Measurements from ENCODE around the gene CTNNA3. TPM values are rescaled to one million over a fixed set of nuclear protein-coding genes. Genes with fewer than 3 reads are reported as not detected.

CTNNA3 gene
- total and polyA plus RNA-seq, 9 donors, result 4.1 to 18.8 (median 6.3) TPM

DNA sequence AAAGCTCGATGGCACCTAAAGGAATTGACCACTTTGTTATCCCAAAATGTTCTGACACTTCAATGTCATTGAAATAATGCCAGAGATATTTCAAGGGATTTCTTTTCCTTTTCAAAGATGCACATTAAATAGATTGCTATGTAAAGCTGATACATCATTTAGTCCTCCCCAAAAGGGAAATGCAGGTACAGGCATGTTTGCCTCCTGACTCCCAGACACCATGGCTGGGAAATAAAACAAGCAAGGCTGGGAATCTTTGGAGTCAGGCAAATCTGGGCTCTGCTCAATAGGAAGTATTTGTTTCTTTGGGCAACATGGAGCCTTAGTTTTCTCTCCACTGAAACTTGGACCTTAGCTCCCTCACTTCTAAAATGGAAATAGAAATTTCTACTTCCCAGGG, 1000.9 kb downstream of the CTNNA3 start:
- Histone ChIP-seq H3K4me1 (ENCODE audit: control insufficient read depth, insufficient read depth, low read length) (no peaks in the 10 kb centered on the region), H3K9me3 (replicated peaks; ENCODE audit: control insufficient read depth, low read depth, low read length) (no peaks in the 10 kb centered on the region), H3K36me3 (ENCODE audit: control insufficient read depth, insufficient read depth, low read length) (no peaks in the 10 kb centered on the region), H3K27ac (ENCODE audit: low read length) (no peak overlapping the region), H3K27me3 (ENCODE audit: control insufficient read depth, insufficient read depth, low read length) (no peaks in the 10 kb centered on the region), H3K4me3 (ENCODE audit: low read length) (no peak overlapping the region)
- DNase-seq, result no peak
- whole genome bisulfite sequencing (ENCODE audit: insufficient coverage), result no CpG with 5 or more reads among the region's 1 CpG

GRCh38 chr10:66684581-66684980, 1011.4 kb downstream of the CTNNA3 start:
- Histone ChIP-seq H3K27me3 (ENCODE audit: control insufficient read depth, insufficient read depth, low read length) (no peaks in the 10 kb centered on the region), H3K27ac (ENCODE audit: low read length) (no peak overlapping the region), H3K4me1 (ENCODE audit: control insufficient read depth, insufficient read depth, low read length) (no peaks in the 10 kb centered on the region), H3K4me3 (ENCODE audit: low read length) (no peak overlapping the region), H3K36me3 (ENCODE audit: control insufficient read depth, insufficient read depth, low read length) (no peaks in the 10 kb centered on the region), H3K9me3 (replicated peaks; ENCODE audit: control insufficient read depth, low read depth, low read length) (no peaks in the 10 kb centered on the region)
- DNase-seq, result peak; percentile 67
- WGBS (ENCODE audit: insufficient coverage), result no CpG with 5 or more reads among the region's 3 CpGs

DNA sequence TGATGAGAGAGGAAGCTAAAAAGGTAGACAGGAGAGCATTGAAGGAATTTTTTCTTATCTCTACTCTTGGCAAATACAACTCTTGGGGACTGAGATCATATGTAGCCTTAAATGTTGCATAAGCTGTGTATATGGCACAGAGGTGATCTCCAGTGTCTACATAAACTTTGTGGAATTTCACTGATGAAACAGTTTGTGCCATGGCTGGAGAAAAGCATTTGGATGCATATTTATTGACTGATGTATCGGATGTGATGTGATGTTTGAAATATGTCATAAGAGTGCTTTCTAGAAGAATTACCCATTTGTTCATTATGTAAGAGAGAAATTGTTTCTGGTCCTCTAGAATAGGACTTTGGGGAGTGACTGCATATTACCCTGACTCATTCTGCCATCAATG, 1015.1 kb downstream of the CTNNA3 start:
- no peak overlapping the region for H3K4me3 ChIP-seq (ENCODE audit: low read length)
- no peaks in the 10 kb centered on the region for H3K27me3 ChIP-seq (ENCODE audit: control insufficient read depth, insufficient read depth, low read length)
- no CpG with 5 or more reads among the region's 1 CpG for WGBS (ENCODE audit: insufficient coverage)
- no peak overlapping the region for H3K27ac ChIP-seq (ENCODE audit: low read length)
- no peaks in the 10 kb centered on the region for H3K36me3 ChIP-seq (ENCODE audit: control insufficient read depth, insufficient read depth, low read length)
- no peaks in the 10 kb centered on the region for H3K9me3 ChIP-seq (replicated peaks; ENCODE audit: control insufficient read depth, low read depth, low read length)
- no peak for DNase-seq
- H3K4me1 ChIP-seq (ENCODE audit: control insufficient read depth, insufficient read depth, low read length), result no peaks in the 10 kb centered on the region

DNA sequence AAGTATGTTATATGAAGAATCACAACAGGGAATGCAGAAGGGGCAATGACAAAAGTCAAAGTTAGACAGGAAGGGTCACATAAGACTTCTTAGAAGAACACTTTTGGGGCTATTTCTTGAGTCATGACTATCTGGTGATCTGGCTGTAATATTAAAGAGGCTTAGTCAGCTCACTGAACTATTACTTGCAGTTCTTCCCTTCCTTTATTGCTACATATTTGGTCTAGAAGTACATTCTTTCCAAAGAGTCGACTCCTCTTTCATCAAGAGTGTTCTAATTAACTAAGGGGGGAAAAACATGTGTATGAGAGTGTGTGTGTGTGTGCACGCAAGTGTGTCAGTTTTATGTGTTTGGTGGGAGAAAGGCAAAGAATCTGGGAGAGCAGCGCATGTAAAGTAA, 1017.5 kb downstream of the CTNNA3 start:
- H3K27ac ChIP-seq (ENCODE audit: low read length), result no peak overlapping the region
- 89% methylated on average over 2 of the region's 3 CpGs for WGBS (ENCODE audit: insufficient coverage)
- DNase-seq, result no peak
- no peaks in the 10 kb centered on the region for H3K27me3 ChIP-seq (ENCODE audit: control insufficient read depth, insufficient read depth, low read length)
- no peaks in the 10 kb centered on the region for H3K4me1 ChIP-seq (ENCODE audit: control insufficient read depth, insufficient read depth, low read length)
- H3K9me3 ChIP-seq (replicated peaks; ENCODE audit: control insufficient read depth, low read depth, low read length), result no peaks in the 10 kb centered on the region
- H3K36me3 ChIP-seq (ENCODE audit: control insufficient read depth, insufficient read depth, low read length), result no peaks in the 10 kb centered on the region
- H3K4me3 ChIP-seq (ENCODE audit: low read length), result no peak overlapping the region

DNA sequence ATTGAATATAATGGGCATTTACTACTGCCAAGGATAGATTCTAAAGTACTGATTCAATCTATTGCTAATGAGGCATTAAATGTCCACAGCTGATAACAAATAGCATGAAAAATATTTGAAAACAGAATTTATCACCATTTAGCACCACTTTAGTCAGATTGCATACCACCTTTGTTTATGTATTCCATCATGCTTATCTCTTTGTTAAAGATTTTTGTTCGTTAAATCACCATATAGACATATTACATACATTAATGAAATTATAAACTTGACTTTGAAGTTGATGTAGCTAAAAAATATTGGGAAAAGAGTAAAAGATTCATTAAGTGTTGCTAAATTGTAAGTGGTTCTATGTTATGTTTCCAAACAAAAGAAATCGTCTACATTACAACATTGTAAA, 1022.9 kb downstream of the CTNNA3 start:
- no peaks in the 10 kb centered on the region for H3K36me3 ChIP-seq (ENCODE audit: control insufficient read depth, insufficient read depth, low read length)
- whole genome bisulfite sequencing (ENCODE audit: insufficient coverage), result no CpG with 5 or more reads among the region's 2 CpGs

DNA sequence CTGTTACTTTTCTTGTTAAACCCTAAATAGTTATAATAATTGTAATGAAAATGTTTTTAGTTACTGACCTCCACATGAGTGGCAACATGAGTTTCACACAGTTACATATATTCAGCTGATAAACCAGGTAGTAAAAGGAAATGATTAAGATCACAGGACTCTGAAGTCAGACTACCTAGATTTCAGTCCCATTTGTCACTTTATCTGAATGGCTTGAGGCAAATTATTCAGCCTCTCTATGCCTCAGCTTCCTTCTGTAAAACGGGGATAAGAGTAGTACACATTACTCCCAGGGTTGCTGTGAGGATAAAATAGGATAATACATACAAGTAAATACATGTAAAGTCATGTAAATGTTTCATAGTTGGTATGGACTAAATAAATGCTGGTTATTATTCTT, 1024.4 kb downstream of the CTNNA3 start:
- no peak for DNase-seq
- no peaks in the 10 kb centered on the region for H3K27me3 ChIP-seq (ENCODE audit: control insufficient read depth, insufficient read depth, low read length)
- H3K9me3 ChIP-seq (replicated peaks; ENCODE audit: control insufficient read depth, low read depth, low read length), result no peaks in the 10 kb centered on the region
- WGBS (ENCODE audit: insufficient coverage), result no CpG with 5 or more reads among the region's 1 CpG
- H3K36me3 ChIP-seq (ENCODE audit: control insufficient read depth, insufficient read depth, low read length), result no peaks in the 10 kb centered on the region
- no peaks in the 10 kb centered on the region for H3K4me1 ChIP-seq (ENCODE audit: control insufficient read depth, insufficient read depth, low read length)
- no peak overlapping the region for H3K4me3 ChIP-seq (ENCODE audit: low read length)
- H3K27ac ChIP-seq (ENCODE audit: low read length), result no peak overlapping the region

More for the DNA sequence above, 1022.9 kb downstream of the CTNNA3 start:
- Histone ChIP-seq H3K4me1 (ENCODE audit: control insufficient read depth, insufficient read depth, low read length) (no peaks in the 10 kb centered on the region), H3K27ac (ENCODE audit: low read length) (no peak overlapping the region), H3K4me3 (ENCODE audit: low read length) (no peak overlapping the region), H3K9me3 (replicated peaks; ENCODE audit: control insufficient read depth, low read depth, low read length) (no peaks in the 10 kb centered on the region), H3K27me3 (ENCODE audit: control insufficient read depth, insufficient read depth, low read length) (no peaks in the 10 kb centered on the region)
- DNase-seq, result no peak

- WGBS (ENCODE audit: insufficient coverage), result no CpG with 5 or more reads among the region's 1 CpG
- Histone ChIP-seq H3K36me3 (ENCODE audit: control insufficient read depth, insufficient read depth, low read length) (no peaks in the 10 kb centered on the region), H3K4me3 (ENCODE audit: low read length) (no peak overlapping the region), H3K4me1 (ENCODE audit: control insufficient read depth, insufficient read depth, low read length) (no peaks in the 10 kb centered on the region), H3K27me3 (ENCODE audit: control insufficient read depth, insufficient read depth, low read length) (no peaks in the 10 kb centered on the region), H3K27ac (ENCODE audit: low read length) (no peak overlapping the region), H3K9me3 (replicated peaks; ENCODE audit: control insufficient read depth, low read depth, low read length) (no peaks in the 10 kb centered on the region)
- no peak for DNase-seq
Measured at GRCh38 chr10:66671064-66671463, 1024.9 kb downstream of the CTNNA3 start.

- H3K4me3 ChIP-seq (ENCODE audit: low read length), result no peak overlapping the region
- H3K9me3 ChIP-seq (replicated peaks; ENCODE audit: control insufficient read depth, low read depth, low read length), result no peaks in the 10 kb centered on the region
- DNase-seq, result no peak
- no peaks in the 10 kb centered on the region for H3K36me3 ChIP-seq (ENCODE audit: control insufficient read depth, insufficient read depth, low read length)
- H3K27me3 ChIP-seq (ENCODE audit: control insufficient read depth, insufficient read depth, low read length), result no peaks in the 10 kb centered on the region
- H3K27ac ChIP-seq (ENCODE audit: low read length), result no peak overlapping the region
- no peaks in the 10 kb centered on the region for H3K4me1 ChIP-seq (ENCODE audit: control insufficient read depth, insufficient read depth, low read length)
Measured at GRCh38 chr10:66656499-66656898, 1039.5 kb downstream of the CTNNA3 start.

DNA sequence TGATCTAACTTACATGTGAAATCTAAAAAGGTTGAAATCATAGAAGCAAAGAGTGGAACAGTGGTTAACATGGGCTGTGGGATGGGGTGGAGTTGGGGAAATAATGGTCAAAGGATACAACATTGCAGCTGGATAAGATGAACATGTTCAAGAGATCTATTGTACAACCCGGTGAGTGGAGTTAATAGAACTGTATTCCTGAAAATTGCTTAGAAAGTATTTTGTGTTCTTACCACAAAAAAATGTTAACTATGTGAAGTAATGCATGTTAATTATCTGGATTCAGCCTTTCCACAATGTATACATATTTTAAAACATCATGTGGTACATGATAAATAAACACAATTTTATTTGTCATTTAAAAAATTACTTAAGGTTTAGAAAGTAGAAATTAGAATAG, 1041.1 kb downstream of the CTNNA3 start:
- Histone ChIP-seq H3K36me3 (ENCODE audit: control insufficient read depth, insufficient read depth, low read length) (no peaks in the 10 kb centered on the region), H3K4me3 (ENCODE audit: low read length) (no peak overlapping the region), H3K27ac (ENCODE audit: low read length) (no peak overlapping the region), H3K27me3 (ENCODE audit: control insufficient read depth, insufficient read depth, low read length) (no peaks in the 10 kb centered on the region), H3K4me1 (ENCODE audit: control insufficient read depth, insufficient read depth, low read length) (no peaks in the 10 kb centered on the region), H3K9me3 (replicated peaks; ENCODE audit: control insufficient read depth, low read depth, low read length) (no peaks in the 10 kb centered on the region)
- DNase-seq, result no peak
- no CpG with 5 or more reads among the region's 1 CpG for WGBS (ENCODE audit: insufficient coverage)

DNA sequence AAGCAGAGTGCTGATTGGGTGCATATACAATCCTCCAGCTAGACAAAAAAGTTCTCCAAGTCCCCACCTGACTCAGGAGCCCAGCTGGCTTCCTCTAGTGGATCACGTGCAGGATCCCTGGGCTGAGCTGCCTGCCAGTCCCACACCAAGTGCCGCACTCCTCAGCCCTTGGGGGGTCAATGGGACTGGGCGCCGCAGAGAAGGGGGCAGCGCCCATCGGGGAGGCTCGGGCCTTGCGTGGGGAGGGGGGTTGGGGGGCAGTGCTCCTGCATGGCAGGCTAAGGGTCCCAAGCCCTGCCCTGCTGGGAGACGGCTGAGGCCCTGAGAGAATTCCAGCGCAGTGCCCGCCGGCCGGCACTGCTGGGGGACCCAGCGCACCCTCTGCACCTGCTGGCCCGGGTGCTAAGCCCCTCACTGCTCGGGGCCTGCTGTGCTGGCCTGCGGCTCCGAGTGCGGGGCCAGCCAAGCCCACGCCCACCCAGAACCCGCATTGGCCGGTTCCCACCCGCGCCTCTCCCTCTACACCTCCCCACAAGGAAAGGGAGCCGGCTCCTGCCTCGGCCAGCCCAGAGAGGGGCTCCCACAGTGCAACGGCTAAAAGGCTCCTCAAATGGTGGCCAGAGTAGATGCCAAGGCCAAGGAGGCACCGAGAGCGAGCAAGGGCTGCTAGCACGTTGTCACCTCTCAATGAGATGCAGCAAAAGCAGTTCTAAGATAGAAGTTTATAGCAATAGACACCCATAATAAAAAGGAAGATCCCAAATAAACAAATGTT, 1044.5 kb downstream of the CTNNA3 start:
- no peak for DNase-seq
- no peaks in the 10 kb centered on the region for H3K4me1 ChIP-seq (ENCODE audit: control insufficient read depth, insufficient read depth, low read length)
- H3K27me3 ChIP-seq (ENCODE audit: control insufficient read depth, insufficient read depth, low read length), result no peaks in the 10 kb centered on the region
- H3K36me3 ChIP-seq (ENCODE audit: control insufficient read depth, insufficient read depth, low read length), result no peaks in the 10 kb centered on the region
- H3K27ac ChIP-seq (ENCODE audit: low read length), result no peak overlapping the region
- H3K4me3 ChIP-seq (ENCODE audit: low read length), result no peak overlapping the region
- H3K9me3 ChIP-seq (replicated peaks; ENCODE audit: control insufficient read depth, low read depth, low read length), result no peaks in the 10 kb centered on the region
- 96% methylated on average over 14 of the region's 30 CpGs for WGBS (ENCODE audit: insufficient coverage)

DNA sequence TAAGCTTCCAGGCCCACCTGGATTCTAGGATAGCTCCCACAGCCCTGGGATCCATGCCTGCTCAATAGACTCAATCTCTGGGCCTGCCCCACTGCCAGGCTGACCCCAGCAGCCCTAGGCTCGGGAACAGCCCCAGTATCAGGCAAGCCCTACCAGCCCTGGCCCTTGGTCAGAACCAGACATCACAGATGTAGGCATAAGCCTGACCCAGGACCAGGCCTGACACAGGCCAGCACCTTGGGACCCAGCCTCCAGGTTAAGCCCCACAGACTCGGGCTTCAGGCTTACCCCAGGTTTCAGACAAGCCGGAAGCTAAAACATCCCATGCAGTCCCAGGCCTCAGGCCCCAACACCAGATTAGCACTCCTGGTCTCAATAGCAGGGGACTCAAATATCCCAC, 1046.4 kb downstream of the CTNNA3 start:
- no peak for DNase-seq
- Histone ChIP-seq H3K27me3 (ENCODE audit: control insufficient read depth, insufficient read depth, low read length) (no peaks in the 10 kb centered on the region), H3K9me3 (replicated peaks; ENCODE audit: control insufficient read depth, low read depth, low read length) (no peaks in the 10 kb centered on the region), H3K4me1 (ENCODE audit: control insufficient read depth, insufficient read depth, low read length) (no peaks in the 10 kb centered on the region), H3K4me3 (ENCODE audit: low read length) (no peak overlapping the region), H3K36me3 (ENCODE audit: control insufficient read depth, insufficient read depth, low read length) (no peaks in the 10 kb centered on the region), H3K27ac (ENCODE audit: low read length) (no peak overlapping the region)
- whole genome bisulfite sequencing (ENCODE audit: insufficient coverage), result 90% methylated on average over 3 of the region's 3 CpGs

All from muscle of leg (tissue), 11 donors.